Measurements from ENCODE around the gene RSPH9.
"Not testable (repeated sequence)": the region's sequence is repeated elsewhere in the genome, so short reads cannot be mapped to it uniquely, and the experiment has no call there.

The RSPH9 gene

DNA sequence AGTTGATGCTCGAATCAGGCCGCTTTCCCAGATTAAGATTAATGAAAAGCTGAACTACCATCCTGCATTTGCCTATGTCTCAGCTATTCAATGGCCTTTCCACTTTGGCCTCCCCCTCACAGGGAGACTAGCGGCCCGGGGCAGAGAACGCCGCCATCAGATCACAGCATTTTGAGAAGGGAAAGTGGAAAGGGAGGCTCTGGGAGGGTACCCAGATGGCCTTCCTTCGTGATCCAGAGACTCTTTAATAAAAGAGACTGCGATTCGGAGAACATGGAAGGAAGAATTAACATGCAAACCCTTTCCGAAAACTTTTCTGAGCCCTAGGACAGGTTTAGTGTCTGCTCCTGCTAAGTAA is 42.2 kb downstream of the RSPH9 start:
- DNase-seq (ENCODE audit: low spot score), result no peak

DNA sequence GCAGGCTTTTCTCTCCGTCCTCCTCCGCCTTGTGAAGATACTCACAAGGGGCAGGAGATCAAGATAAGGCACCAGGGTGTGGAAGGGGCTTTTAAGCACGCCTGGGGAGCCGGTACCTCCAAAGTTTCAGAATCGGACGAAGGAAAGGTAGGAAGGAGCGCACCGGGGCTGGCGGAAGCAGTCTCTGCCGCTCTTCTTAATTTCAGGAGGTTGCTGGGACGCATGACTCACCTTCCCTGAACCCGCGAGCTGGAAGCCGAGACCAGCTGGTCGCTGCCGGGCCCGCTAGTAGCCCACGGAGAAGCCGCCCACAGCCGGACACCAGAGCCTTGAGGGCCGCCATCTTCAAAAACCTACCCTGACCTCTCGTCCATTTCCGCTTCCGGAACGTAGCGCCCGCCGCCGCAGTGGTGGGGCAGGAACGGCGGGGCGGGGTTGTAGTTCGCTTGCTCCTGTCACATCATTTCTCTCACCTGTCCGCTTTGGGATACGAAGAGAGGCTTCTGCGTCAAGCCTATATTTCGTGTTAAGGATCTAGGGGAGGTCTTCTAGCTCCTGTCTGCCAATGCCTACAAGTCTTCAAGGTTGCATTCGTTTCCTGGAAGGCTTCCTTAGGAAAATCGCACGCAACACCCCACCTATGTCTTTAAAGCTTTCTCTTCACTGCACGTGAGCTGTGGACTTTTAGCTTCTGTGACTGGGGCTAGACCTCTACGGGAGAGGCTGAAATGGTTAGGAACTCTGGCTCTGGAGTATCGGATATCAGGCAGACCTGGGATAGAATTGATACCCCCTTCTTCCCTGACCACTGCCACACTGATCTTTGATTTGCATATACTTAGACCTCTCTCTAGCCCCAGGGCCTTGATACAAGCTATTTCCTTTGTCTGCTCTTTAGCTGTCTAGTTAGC is 42.9 kb downstream of the RSPH9 start, which contains the start of gene MRPS18A:
Gene MRPS18A (minus strand): TSS at position 355 of the 911 bp plus-strand sequence. CDS start 12 bp downstream, at position 343.
- DNase-seq (ENCODE audit: low spot score), result peak; percentile 90

DNA sequence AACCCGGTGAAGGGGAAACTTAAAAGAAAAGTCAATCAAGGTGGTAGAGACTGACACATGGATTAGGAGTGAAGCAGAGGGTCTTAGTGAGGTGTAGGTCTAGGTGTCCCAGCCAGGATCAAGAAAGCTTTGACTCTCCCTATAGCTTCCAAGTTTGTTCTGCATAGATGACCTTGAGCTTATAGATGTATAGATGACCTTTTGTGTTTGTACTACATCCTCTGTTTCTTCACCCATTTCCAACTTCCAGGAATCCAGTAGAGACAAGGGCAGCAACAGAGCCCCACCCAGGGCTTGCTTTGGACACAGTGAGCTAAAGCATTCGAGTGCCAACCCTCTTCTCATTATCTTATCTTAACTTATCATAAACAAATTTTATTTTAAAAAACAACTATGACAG is 44.6 kb downstream of the RSPH9 start:
- no peak for DNase-seq (ENCODE audit: low spot score)

DNA sequence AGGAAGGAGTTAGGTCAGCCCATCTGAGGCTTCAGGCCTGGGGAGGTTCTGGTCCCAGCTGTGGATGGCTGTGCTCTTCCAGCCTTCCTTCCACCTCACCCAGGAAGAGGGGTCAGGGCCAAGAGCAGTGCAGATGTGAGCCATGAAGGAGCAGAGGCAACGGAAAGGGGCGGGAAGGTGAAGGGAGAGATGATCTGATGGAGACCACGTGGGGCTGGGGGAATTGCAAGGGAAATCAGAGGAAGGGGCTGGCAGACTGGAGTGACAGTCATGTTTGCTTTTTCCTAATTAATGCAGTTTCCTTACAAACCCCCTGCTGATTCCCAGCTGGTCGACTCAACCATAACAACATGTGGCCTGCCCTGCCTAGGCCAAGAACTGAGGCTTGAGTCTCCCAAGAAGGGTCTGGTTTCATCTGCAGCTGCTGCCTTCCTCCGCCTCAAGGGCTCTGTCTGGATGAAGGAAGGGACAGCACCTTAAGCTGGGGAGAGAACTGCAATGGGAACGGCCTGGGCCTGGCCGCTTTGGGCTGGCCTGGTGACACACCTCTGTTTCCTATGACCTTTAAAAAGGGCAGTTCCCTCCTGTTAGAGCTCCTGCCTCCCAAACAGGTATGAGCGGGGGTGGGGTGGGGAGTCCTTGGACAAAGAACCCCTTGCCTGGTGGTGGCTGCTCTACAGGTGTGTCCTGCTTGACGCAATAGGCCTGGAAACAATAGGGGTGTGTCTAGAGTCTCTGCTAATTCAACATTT is 50.6 kb downstream of the RSPH9 start:
- peak; percentile 42 for DNase-seq (ENCODE audit: low spot score)

DNA sequence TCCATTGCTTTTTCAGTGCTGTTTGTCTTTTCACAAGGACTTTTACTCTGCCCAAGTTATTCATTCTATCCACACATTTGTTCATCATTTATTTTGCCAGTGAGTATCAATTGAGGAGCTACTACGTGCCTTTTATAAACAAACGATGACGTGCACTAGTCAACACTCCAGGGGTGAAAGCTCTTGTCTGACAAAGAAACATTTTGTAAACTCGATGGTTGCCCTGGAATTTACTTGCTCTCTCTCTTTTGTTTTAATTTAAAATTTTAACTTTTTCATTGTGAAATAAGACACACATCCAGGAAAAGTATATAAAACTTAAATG is 51.1 kb downstream of the RSPH9 start:
- no peak for DNase-seq (ENCODE audit: low spot score)

DNA sequence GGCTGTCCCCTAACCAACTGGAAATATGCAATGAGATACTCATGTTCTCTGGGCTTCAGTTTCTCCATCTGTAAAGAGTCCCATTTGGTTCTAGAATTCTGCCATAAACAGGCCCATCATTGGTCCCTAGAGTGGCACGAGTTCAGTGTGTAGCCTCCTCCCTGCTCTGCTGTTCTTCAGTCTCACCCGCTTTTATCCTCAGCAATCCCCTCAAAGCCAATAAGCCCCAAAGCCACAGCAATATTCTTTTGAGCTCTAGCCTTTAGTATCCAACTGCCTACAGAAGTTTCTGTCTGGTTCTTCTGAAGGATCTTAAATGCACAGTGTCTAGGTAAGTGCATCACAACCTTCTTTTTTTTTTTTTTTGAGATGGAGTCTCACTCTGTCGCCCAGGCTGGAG is 52.6 kb downstream of the RSPH9 start:
- DNase-seq (ENCODE audit: low spot score), result no peak

DNA sequence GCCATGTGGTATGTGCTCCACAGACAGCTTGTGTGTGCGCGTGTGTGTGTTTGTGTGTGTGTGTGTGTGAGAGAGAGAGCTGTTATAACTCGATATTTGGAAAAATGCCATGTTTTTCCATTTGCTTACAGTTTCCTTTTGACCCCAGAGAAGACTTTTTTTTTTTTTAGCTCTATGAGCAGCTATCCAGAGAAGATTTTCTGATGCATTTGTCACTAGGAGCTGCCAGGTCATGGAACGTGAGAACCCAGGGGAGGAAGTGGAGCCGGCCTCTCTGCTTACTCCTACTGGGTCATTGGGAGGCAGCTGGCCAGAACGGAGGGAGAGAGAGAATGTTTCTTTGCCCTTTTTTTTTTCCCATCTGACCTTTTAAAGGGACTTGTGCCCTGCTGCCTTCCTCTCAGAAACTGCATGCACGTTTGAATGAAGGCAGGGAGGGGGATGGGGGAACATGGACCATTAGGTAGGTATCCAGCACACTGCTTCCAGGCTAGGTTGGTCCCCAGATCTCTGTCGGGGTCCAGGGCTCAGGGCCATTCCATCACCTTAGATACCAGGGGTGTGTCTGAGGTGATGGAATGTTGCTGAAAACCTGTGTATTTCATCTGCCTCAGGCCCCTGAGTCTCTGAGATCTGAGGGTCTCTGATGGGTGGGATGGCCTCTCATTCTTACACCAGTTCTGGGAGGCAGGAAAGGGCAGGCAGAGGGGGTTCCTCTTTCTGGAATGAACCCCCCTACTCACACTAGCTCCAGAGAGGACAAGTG is 53.9 kb downstream of the RSPH9 start:
- peak; percentile 54 for DNase-seq (ENCODE audit: low spot score)

DNA sequence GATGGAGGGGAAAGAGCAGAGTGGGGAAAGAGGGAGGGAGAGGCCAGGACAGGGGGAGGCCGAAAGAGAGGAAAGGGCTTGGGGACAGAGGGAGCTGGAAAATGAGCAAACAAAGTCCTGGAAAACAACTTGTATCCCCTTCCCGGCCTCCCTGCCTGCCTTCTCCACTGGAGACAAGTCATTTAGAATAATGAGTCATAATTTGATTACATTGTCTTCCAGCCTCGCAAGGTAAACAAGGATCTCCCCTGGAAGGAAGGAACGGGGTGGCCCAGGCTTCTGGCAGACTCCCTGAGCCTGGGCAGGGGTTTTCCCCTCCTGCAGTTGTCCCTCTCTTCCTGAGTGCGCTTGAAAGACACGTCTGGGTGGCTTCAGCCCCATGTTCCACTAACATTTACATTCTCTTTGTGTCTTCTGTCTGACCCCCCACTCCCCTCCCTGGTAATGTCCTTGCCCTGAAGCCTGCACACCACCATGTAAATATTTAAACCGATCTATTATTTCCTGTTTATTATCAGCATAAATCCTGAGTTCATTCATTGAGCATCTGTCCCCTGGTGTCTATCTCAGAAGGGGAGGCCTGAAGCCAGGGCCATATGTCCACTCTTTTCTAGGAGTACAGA is 54.8 kb downstream of the RSPH9 start:
- no peak for DNase-seq (ENCODE audit: low spot score)

DNA sequence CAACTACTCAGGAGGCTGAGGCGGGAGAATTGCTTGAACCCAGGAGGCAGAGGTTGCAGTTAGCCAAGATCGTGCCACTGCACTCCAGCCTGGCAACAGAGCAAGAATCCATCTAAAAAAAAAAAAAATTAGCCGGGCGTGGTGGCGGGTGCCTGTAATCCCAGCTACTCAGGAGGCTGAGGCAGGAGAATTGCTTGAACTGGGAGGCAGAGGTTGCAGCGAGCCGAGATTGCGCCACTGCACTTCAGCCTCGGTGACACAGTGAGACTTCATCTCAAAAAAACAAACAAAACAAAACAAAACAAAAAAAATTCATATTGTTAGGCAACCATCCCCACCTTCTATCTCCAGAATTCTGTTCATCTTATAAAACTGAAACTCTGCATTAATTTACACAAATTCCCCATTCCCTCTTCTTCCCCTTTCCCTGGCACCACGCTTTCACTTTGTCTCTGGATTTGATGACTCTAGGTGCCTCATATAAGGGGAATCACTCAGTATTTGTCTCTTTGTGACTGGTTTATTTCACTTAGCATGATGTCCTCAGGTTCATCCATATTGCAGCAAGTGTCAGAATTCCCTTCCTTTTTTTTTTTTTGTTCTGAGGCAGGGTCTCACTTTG is 56.2 kb downstream of the RSPH9 start:
- not testable (repeated sequence) for DNase-seq (ENCODE audit: low spot score)

DNA sequence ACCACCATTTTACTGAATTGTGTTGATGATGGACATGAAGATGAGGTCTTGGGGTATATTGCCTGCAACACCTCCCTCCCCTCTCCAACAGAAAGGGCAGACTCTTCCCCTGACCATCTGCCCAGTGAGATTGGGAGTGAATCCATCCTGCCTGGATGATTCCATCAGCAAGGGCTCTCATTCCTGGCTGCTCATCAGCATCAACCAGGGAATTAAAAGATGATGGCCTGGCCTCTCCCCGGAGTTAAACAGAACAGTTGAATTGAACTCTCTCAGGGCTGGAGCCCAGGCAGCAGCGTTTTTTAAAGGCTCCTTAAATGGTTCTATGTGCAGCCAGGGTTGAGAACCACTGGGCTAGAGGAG is 57.3 kb downstream of the RSPH9 start:
- DNase-seq (ENCODE audit: low spot score), result no peak

DNA sequence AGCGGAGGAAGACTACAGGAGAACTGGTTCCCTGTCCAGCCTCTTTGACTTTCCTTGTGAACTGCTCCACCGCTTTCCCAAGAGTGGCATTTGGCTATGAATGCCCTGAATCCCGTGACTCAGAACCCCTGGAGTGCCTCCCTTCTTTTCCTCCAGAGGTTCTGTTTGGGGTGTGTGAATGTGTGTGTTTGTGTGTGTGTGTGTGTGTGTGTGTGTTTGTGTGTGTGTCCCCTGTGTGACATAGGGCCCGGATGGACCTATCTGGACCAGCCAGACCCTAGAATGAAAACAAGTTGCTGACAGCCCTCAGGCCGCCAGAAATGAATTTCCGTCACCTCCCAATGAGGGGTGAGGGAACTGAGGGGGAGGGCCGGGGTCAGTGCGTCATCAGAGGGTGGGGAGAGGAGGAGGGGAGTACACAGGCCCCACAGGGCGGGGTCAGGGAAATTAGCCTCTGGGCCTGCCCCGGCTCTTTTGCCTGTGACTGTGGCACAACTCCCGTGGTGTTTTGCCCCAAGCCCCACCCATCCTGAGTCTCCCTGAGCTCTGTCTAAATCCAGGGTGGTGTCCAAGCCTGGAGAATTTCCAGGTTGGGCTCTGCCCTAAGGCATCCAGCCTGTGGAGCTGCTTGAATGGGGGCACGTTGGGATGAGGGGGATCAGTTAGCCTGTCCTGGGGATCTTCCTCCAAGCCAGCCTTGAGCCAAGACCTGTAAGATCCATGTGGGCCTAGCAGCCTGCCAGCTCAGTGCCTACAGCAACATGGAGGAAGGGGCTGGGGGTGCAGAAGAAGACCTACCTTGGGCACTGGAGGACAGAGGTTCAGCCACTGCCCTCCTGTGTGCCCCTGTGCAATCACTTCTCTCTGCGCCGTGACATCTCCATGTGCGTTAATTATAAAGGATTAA is 58.0 kb downstream of the RSPH9 start:
- DNase-seq (ENCODE audit: low spot score), result peak; percentile 90

DNA sequence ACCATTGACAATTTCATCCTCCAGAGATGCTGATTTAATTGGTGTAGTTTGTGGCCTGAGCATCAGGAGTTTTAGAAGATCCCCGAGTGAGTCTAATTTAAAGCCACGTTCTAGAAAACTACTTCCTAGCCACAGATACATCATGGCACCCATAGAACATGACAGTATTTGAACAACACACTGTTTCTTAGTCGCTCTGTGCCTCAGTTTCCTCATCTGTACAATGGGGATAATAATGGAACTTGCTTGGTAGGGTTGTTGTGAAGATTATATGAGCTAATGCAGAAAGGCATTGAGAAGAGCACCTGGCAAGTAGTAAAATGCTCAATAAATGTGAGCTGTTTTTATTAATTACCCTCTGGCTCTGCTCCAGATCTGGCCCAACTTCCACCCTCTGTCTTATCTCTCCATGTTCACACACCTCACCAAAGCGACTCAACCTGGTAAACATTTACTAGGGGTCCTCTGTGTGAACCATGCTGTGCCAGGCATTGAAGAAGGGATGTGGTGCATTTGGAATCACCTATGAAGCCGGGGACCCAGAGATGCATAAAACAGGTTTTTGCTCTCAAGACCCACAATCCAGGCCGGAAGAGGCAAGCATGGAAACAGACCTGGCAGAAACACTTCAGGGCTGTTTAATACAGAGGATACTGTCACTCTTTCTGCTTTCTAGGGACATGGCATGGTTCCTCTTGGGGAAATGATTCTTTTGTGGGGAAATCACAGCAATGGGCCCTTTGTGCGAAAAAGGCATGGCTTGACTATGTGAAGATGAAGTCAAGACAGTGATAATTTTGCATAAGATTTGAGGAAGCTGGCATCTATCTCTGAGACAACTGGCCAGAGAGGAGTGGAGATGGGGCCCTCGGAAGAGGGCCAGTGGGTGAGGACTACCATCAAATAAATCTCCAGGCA is 58.9 kb downstream of the RSPH9 start:
- no peak for DNase-seq (ENCODE audit: low spot score)

DNA sequence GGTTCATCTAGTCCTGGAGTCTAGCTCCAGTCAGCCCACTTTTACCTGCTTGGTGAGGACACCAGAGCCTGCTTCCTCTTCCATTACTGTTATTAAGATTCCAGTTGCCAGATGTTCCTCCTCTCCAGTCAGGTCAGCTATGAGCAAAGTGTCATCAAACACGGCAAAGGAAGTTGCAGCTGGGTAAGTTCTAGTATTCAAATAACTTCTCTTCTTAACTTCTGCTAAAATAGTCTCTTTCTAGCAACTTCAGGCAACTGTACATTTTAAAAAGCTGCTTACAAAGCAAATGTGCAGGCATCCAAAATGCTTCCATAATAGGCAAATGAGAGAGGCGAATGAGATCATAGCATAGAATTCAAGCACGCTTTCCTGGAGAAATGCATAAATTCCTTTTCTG is 61.2 kb downstream of the RSPH9 start:
- DNase-seq (ENCODE audit: low spot score), result no peak

DNA sequence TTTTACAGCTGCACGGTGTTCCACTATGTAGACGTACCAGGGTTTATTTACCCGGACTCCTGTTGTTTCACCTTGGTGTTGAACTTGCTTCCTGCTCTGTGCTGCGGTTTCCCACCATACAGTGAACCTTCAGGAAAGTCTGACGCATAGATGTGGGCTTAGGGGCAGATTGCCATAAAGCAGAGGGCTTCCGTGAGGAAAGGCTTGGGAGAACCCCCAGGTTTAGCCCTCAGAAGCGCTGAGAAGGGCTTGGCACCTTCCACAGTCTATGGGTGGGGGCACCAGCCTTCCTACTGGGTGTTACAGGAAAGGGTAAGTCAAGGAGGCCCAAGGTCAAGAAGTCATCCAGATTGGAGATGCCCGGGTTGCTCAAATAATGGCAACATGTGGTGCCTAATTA is 62.0 kb downstream of the RSPH9 start:
- DNase-seq (ENCODE audit: low spot score), result no peak

DNA sequence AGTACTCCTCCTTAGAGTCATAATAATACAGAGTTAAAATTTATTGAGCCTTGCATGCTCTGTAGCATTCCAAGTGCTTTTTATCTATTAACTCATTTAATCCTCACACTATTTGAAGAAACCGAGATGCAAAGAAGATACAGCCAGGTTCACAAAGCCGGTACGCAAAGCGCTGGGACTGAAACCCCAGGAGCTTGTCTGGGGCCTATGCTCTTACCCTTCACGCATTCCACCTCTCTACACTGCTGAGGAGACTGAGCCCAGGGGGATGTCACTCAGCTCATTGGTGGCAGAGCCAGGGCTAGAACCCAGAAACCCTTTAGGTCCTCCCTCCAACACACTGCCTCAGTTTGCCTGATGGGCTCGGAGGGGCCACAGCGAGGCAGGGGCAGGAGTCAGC is 62.4 kb downstream of the RSPH9 start:
- no peak for DNase-seq (ENCODE audit: low spot score)

DNA sequence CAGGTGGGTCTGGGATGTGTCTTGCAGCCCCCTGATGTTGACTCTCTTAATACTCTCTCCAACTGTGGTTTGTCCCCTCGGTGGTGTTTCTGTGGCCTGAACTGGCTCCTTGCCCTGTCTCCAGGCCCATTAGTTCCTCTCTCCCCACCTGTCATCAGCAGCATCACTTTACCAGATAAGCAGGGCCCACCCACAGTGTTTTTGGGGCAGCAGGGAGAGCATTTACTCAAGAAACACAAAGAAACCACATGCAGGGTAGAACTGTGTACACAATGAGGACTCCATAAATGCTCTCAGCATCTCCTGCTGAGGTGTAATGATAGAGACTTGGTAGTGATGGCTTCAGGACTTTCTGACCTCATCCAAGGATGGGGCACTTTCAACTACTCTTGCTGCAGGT is 62.9 kb downstream of the RSPH9 start:
- no peak for DNase-seq (ENCODE audit: low spot score)

DNA sequence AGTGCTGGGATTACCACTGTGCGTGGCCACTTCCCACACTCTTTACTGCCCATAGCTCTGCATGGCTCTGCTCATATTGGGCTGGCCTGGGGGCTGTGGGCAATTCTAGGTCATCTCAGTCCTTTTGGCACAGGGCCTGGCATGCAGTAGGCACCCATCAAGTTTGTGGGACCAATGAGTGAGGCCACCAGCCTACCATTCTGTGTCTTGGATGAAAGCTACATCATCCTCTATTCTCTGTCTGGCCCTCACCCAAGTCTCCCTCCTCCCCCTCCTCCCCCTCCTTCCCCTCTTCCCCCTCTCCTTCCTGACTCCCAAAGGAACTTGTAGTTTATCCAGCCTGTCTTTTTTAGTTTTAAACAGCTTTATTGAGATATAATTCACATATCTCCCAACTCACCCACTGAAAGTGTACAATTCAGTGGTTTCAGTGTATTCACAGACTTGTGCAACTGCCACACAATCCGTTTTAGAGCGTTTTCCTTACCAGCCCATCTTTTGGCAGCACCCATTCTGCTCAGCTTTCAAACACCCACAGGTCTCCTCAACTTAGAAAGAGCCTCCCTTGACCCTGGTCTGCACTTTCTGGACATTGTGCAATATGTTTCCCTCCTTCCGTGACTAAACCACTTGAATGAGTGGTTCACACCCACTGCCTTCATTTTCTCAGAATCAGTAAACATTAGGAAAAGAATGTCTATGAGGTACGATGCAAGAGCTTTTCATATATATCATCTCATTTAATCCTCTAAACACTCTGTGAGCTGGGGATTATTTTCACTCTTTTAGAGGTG is 64.2 kb downstream of the RSPH9 start:
- DNase-seq (ENCODE audit: low spot score), result no peak

DNA sequence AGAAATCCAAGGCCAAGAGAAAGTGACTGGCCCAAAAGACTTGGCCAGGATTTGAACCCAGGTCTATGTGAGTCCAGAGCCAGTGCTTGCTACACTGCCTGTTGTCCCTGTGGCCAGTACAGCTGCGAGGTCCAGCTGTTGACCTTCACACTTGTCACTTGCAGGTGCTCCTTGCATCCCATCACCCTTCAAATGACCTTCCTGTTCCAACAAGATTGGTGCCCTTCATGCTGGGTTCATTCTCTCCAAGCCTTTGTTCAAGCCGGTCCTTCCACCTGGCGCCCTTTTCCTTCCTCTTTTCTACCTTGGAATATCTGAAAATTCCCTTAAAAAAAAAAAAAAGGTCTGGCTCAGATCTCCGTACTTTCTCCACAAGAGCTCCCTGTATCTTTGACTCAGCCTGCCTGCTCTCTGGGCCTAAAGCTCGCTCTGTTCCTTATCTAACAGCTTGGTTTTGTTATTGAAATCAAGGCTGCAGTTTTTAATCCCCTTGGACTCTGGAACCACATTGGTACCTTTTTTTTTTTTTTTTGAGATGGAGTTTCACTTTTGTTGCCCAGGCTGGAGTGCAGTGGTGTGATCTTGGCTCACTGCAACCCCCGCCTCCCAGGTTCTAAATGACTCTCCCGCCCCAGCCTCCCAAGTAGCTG is 64.9 kb downstream of the RSPH9 start:
- DNase-seq (ENCODE audit: low spot score), result no peak

Measured in iPS-NIHi11 (cell line).